HCT116 (cell line): ENCODE measurements around the gene IP6K3. TPM values are rescaled to one million over a fixed set of nuclear protein-coding genes. Genes with fewer than 3 reads are reported as not detected.

Experiments
- ATAC-seq: fragments of 200-7000 bp; cut with Tn5 transposase; 2 replicates; pipeline ENCODE4 v1.9.1; 2020; ENCODE audit warnings: mild to moderate bottlenecking, moderate library complexity
- BruUV-seq: library from RNA; stranded (reverse); fragments of 400-500 nt; replicated peaks from 2 replicates; lab custom pipeline; 2021; lab: Mats Ljungman, UMichigan
- CTCF ChIA-PET: fragments of 300-600 bp; sonication (Branson Sonifier 250); formaldehyde crosslinking; loops from one replicate; lab custom pipeline; 2021; ENCODE audit warnings: antibody characterized with exemption; lab: Charles Lee
- POLR2A ChIA-PET: fragments of 300-600, 350-600 bp; sonication (Branson Sonifier 250); formaldehyde crosslinking; loops from one replicate; lab custom pipeline; 2021; ENCODE audit warnings: antibody characterized with exemption; lab: Charles Lee
- RAD21 ChIA-PET, 2 experiments: fragments of 300-600 bp; sonication (Branson Sonifier 250); formaldehyde crosslinking; loops; one replicate each; lab custom pipeline; 2023; ENCODE audit warnings: low total read pairs in 2 of 2; ENCODE audit not compliant: uncharacterized antibody in 2 of 2, unreplicated experiment in 2 of 2, low non-redundant PET in 1 of 2; lab: Charles Lee
- DNase-seq: peaks from one replicate; pipeline ENCODE4 v3.0.0-alpha.2; 2010; ENCODE audit warnings: low read depth, low spot score
- H2AFZ ChIP-seq: fragments of 200-600 bp; shearing (Covaris generic), sonication (generic); 2 replicates; pipeline ENCODE4 v1.6.1; 2017; ENCODE audit warnings: low read depth, mixed run types, mixed read lengths, antibody characterized with exemption, low read length; ENCODE audit not compliant: poor library complexity, severe bottlenecking
- H3K27ac ChIP-seq: 2 replicates; pipeline ENCODE4 v1.5.1; 2012; ENCODE audit warnings: low read depth, low read length
- H3K27me3 ChIP-seq: fragments of 200-600 bp; sonication (generic); 2 replicates; pipeline ENCODE4 v1.6.1; 2016; ENCODE audit warnings: mixed run types, low read length, mixed read lengths; ENCODE audit not compliant: insufficient read depth
- H3K36me3 ChIP-seq, 2 experiments: fragments of 200-500 bp in 1 of 2; fragments of 200-600 bp in 1 of 2; sonication (Bioruptor generic) in 1 of 2; sonication (generic) in 1 of 2; 2 replicates each; pipeline versions ENCODE4 v1.5.1 to v1.6.1; 2014 to 2016; ENCODE audit warnings: low read length in 2 of 2, inconsistent platforms in 1 of 2, mixed read lengths in 1 of 2, mixed run types in 1 of 2; ENCODE audit not compliant: insufficient read depth in 2 of 2, control insufficient read depth in 1 of 2
- H3K4me1 ChIP-seq, 2 experiments: fragments of 200-600 bp in 1 of 2; sonication (generic) in 1 of 2; 2 replicates each; pipeline versions ENCODE4 v1.5.1 to v1.6.1; 2012 to 2017; ENCODE audit warnings: low read length in 2 of 2, inconsistent platforms in 1 of 2, mild to moderate bottlenecking in 1 of 2, mixed read lengths in 1 of 2, mixed run types in 1 of 2, moderate library complexity in 1 of 2; ENCODE audit not compliant: insufficient read depth in 2 of 2, control insufficient read depth in 1 of 2
- H3K4me2 ChIP-seq: fragments of 200-600 bp; sonication (generic); 2 replicates; pipeline ENCODE4 v1.6.1; 2017; ENCODE audit warnings: mixed run types, low read length, mixed read lengths
- H3K4me3 ChIP-seq, 2 experiments: fragments of 200-600 bp in 1 of 2; sonication (generic) in 1 of 2; replicated peaks in 1 of 2; 2 replicates each; pipeline ENCODE4 v1.5.1; 2011 to 2016; ENCODE audit warnings: low read length in 2 of 2, control low read depth in 1 of 2, low read depth in 1 of 2, mild to moderate bottlenecking in 1 of 2, mixed read lengths in 1 of 2, mixed run types in 1 of 2
- H3K79me2 ChIP-seq: fragments of 200-600 bp; sonication (generic); 2 replicates; pipeline ENCODE4 v1.6.1; 2017; ENCODE audit warnings: mild to moderate bottlenecking, mixed run types, low read length, moderate library complexity, mixed read lengths; ENCODE audit not compliant: insufficient read depth
- H3K9ac ChIP-seq: fragments of 200-600 bp; sonication (generic); 2 replicates; pipeline ENCODE4 v1.6.1; 2016; ENCODE audit warnings: low read length, mixed read lengths
- H3K9me2 ChIP-seq: fragments of 200-600 bp; sonication (generic), shearing (Covaris generic); 2 replicates; pipeline ENCODE4 v1.6.1; 2017; ENCODE audit warnings: mixed run types, mild to moderate bottlenecking, moderate library complexity; ENCODE audit not compliant: insufficient read depth
- H3K9me3 ChIP-seq, 2 experiments: fragments of 200-500 bp in 1 of 2; fragments of 200-600 bp in 1 of 2; sonication (Bioruptor generic) in 1 of 2; sonication (generic) in 1 of 2; 2 replicates each; pipeline ENCODE4 v1.6.1; 2014 to 2017; ENCODE audit warnings: low read length in 2 of 2, mixed read lengths in 2 of 2, inconsistent platforms in 1 of 2, low read depth in 1 of 2, mild to moderate bottlenecking in 1 of 2, mixed run types in 1 of 2, moderate library complexity in 1 of 2; ENCODE audit not compliant: control insufficient read depth in 1 of 2, insufficient read depth in 1 of 2
- H4K20me1 ChIP-seq: fragments of 200-600 bp; sonication (generic), shearing (Covaris generic); 2 replicates; pipeline ENCODE4 v1.6.1; 2017; ENCODE audit warnings: mixed run types, mild to moderate bottlenecking, moderate library complexity; ENCODE audit not compliant: insufficient read depth
- FOSL1 ChIP-seq: IDR thresholded peaks from 2 replicates; pipeline ENCODE4 v1.6.1; 2012; ENCODE audit warnings: low read depth
- RAD21 ChIP-seq: IDR thresholded peaks from 2 replicates; pipeline ENCODE4 v1.6.1; 2012; ENCODE audit warnings: low read depth, mild to moderate bottlenecking
- ZFX ChIP-seq: fragments of 450-650 bp; IDR thresholded peaks from 2 replicates; pipeline ENCODE4 v1.6.1; 2017
- intact Hi-C: fragments of 100-400 bp; cut with micrococcal nuclease; formaldehyde crosslinking; loops from 2 replicates; pipeline ENCODE4 v1.10.0; 2022
- total RNA-seq: library from RNA; stranded (reverse); gene quantifications from one replicate; pipeline ENCODE4 v1.2.1, GENCODE V29; 2021; ENCODE audit not compliant: unreplicated experiment
- TF ChIP-seq, protein P1 (sequence below), 3 experiments: fragments of 200-600 bp in 1 of 3; sonication (generic) in 1 of 3; IDR thresholded peaks in 2 of 3; conservative IDR thresholded peaks in 1 of 3; 2 replicates each; pipeline ENCODE4 v1.5.1; 2012 to 2017; ENCODE audit warnings: low read depth in 2 of 3, low read length in 2 of 3, antibody characterized with exemption in 1 of 3, borderline replicate concordance in 1 of 3, control low read depth in 1 of 3, mild to moderate bottlenecking in 1 of 3, mixed read lengths in 1 of 3, mixed run types in 1 of 3, moderate library complexity in 1 of 3; ENCODE audit not compliant: insufficient read depth in 1 of 3

Gene IP6K3
- total RNA-seq, 1 experiment from 2014 or later = not detected

DNA sequence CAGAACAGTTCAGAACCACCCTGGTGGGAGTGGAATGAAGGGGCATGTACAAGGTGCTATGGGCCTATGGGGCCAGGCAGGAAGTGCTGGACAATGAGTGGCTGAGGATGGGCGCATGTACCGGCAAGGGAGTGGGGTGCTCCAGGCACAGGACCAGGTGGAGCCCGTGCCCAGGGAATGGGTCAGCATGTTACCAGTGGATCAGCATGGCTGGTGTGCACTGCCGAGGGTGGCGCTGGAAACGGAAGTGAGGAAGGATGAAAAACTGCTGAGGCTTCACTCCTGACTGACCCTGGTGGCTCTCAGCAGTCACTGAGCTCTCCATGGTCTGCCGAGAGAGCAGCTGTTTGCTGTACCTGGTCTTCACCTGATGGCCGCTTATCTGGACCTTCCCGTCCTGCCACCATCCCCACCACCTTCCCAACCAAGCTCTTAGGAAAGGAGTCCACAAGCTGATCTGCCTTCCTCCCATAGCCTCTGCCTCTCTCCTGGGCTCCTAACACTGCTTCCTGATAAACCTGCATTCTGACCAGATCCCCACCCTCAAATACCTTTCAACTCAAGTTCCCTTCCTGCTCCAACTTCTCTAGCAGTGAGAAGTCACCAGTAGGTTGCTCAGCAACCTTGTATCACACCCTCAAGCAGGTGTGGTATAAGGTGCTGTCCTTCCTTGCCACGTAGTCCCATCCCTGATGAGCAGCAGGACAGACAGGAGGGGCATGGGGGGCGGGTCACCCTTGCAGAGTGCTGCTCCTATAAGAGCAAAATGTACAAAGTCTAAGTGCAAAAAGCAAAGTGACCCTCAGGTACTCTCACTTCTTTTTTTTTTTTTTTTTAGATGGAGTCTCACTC, 42.3 kb downstream of the IP6K3 start:
- Histone ChIP-seq H3K9ac (no peak overlapping the region), H3K4me1 (peaks cover 0 to 6% of the 10 kb centered on the region in 2 experiments; a peak in 2 of 4 replicates), H3K27ac (no peak overlapping the region), H3K9me3 (no peaks in the 10 kb centered on the region), H2AFZ (no peak overlapping the region), H3K9me2 (no peaks in the 10 kb centered on the region), H4K20me1 (no peaks in the 10 kb centered on the region), H3K36me3 (peaks cover 8 to 47% of the 10 kb centered on the region in 2 experiments), H3K4me3 (no peak overlapping the region), H3K4me2 (no peak overlapping the region), H3K79me2 (peaks cover 28% of the 10 kb centered on the region; the same call in 1 of the 2 replicates), H3K27me3 (no peaks in the 10 kb centered on the region)
- no TSS peak for BruUV-seq
- intact Hi-C loops = no loop called here
- DNase-seq = no peak
- CTCF ChIA-PET = no interaction called here
- no peak for ATAC-seq
- no peak for TF ChIP-seq FOSL1
- POLR2A ChIA-PET = no interaction called here
- RAD21 ChIA-PET = no interaction called here

DNA sequence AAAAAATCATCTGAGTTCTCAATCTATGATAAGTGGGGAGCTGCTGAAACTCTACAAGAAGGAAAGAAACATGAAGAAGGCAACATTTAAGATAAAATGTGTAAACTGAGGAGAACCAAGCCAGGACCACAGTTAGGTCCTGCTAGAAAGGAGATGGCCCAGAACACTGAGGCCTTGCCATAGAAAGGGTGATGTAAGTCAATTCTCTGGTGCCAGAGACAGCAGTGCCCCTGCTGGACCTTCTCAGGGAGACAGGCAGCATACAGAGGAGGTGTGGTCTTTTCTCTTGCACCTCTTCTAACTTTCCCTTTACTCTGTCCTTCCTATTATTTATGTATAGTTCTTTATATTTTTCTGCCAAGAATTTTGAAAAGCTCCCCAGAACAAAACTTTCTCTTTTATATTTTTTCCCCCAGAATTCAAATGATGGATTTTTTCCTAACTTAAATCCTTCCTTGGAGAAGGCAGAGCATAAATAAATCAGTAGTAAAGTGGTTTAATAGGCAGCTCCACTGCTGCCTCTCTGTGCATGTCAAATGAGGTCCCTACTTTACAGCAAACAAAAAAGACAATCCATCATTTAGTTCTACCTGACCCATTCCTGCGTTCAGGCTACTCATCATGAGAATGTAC, 44.2 kb downstream of the IP6K3 start:
- no peak overlapping the region for H2AFZ ChIP-seq
- H3K9ac ChIP-seq = no peak overlapping the region
- no peaks in the 10 kb centered on the region for H3K9me2 ChIP-seq
- DNase-seq = peak; percentile 37
- no TSS peak for BruUV-seq
- ChIA-PET CTCF (interaction anchor here (1.0 to 2.5 kb wide), 2 partner anchors 9 kb away, joined by 4 to 12 read pairs; partner anchors contain the start of gene UQCC2), POLR2A (interaction anchor here (1.5 kb wide), 1 partner anchor 9 kb away, joined by 3 read pairs; the partner anchor contains the start of gene UQCC2), RAD21 (no interaction called here)
- ATAC-seq = peak; percentile 83
- TF ChIP-seq, protein P1, sequence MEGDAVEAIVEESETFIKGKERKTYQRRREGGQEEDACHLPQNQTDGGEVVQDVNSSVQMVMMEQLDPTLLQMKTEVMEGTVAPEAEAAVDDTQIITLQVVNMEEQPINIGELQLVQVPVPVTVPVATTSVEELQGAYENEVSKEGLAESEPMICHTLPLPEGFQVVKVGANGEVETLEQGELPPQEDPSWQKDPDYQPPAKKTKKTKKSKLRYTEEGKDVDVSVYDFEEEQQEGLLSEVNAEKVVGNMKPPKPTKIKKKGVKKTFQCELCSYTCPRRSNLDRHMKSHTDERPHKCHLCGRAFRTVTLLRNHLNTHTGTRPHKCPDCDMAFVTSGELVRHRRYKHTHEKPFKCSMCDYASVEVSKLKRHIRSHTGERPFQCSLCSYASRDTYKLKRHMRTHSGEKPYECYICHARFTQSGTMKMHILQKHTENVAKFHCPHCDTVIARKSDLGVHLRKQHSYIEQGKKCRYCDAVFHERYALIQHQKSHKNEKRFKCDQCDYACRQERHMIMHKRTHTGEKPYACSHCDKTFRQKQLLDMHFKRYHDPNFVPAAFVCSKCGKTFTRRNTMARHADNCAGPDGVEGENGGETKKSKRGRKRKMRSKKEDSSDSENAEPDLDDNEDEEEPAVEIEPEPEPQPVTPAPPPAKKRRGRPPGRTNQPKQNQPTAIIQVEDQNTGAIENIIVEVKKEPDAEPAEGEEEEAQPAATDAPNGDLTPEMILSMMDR (IDR thresholded peaks at IDR 0.05 in 2 of 3, conservative IDR thresholded peaks at IDR 0.05 in 1 of 3; ENCODE audit: borderline replicate concordance in 1 of 3, insufficient read depth in 1 of 3, low read depth in 2 of 3, low read length in 2 of 3) = peak; percentile 30 to 75 (median 64); a peak in 5 of 6 replicates
- TF ChIP-seq RAD21 = peak; percentile 45
- no peak for TF ChIP-seq ZFX
- H3K27ac ChIP-seq = no peak overlapping the region
- H3K36me3 ChIP-seq = peaks cover 18 to 46% of the 10 kb centered on the region in 2 experiments
- intact Hi-C loops = no loop called here
- H3K4me2 ChIP-seq = no peak overlapping the region
- no peaks in the 10 kb centered on the region for H3K9me3 ChIP-seq
- H3K4me3 ChIP-seq = no peak overlapping the region
- H4K20me1 ChIP-seq = no peaks in the 10 kb centered on the region
- H3K4me1 ChIP-seq = peaks cover 0 to 6% of the 10 kb centered on the region in 2 experiments; a peak in 2 of 4 replicates
- H3K79me2 ChIP-seq = peaks cover 12% of the 10 kb centered on the region; the same call in 1 of the 2 replicates
- no peaks in the 10 kb centered on the region for H3K27me3 ChIP-seq
